Ovary (tissue), 9 donors: Measurements from ENCODE around the gene MDH2. TPM values are rescaled to one million over a fixed set of nuclear protein-coding genes. Genes with fewer than 3 reads are reported as not detected.
A peak's percentile ranks its signal among the peaks of the same experiment; 100 is the strongest.
"Not testable (repeated sequence)": the region's sequence is repeated elsewhere in the genome, so short reads cannot be mapped to it uniquely, and the experiment has no call there.

ENCODE experiments used
- DNase-seq, 5 donors: peaks; one replicate each; pipeline ENCODE4 v3.0.0-alpha.2; 2019 to 2020
- H3K27ac ChIP-seq, 2 donors: fragments of 200-600 bp; one replicate each; pipeline versions ENCODE4 v1.5.1 to v1.8.0; 2019 to 2022
- H3K27me3 ChIP-seq: fragments of 200-600 bp; one replicate; pipeline ENCODE4 v1.8.0; 2022
- H3K36me3 ChIP-seq: fragments of 200-600 bp; sonication (generic); one replicate; pipeline ENCODE4 v1.5.1; 2019
- H3K4me1 ChIP-seq: one replicate; pipeline ENCODE4 v1.8.1; 2013; ENCODE audit warnings: mild to moderate bottlenecking, moderate library complexity; ENCODE audit not compliant: insufficient read depth
- H3K4me3 ChIP-seq: fragments of 200-600 bp; sonication (generic); one replicate; pipeline ENCODE4 v1.5.1; 2017
- H3K9me3 ChIP-seq, 2 donors: fragments of 200-600 bp in 1 of 2; sonication (generic) in 1 of 2; one replicate each; pipeline versions ENCODE4 v1.5.1 to v1.8.1; 2013 to 2019; ENCODE audit warnings: mild to moderate bottlenecking in 1 of 2, moderate library complexity in 1 of 2
- EP300 ChIP-seq: sonication (generic); formaldehyde crosslinking; IDR thresholded peaks from one replicate; pipeline ENCODE4 v1.6.1; 2017; ENCODE audit warnings: antibody characterized with exemption
- POLR2A ChIP-seq: fragments of 450-650 bp; IDR thresholded peaks from one replicate; pipeline ENCODE4 v1.6.1; 2017; ENCODE audit warnings: antibody characterized with exemption, mild to moderate bottlenecking, moderate library complexity
- WGBS, 3 donors: extraction: QIAGEN DNeasy Blood & Tissue Kit in 1 of 3; methylation state at CpG; one replicate each; pipeline versions ENCODE4 v1.1.5 to v1.1.7; 2013 to 2017; 5-methylcytosine and 5-hydroxymethylcytosine counted together
- intact Hi-C, 4 donors: fragments of 100-400 bp; cut with DNase I; formaldehyde crosslinking; loops; one replicate each; pipeline versions ENCODE4 v1.11.0 to v1.15.1; 2022 to 2023
- polyA plus RNA-seq, 2 donors: library from polyadenylated mRNA; stranded (reverse); fragments of 200-250 nt in 1 of 2; fragments of 350-450 nt in 1 of 2; fragmentation: Illumina TruSeq in 1 of 2; extraction: RNeasy Lipid Tissue Mini Kit (QIAGEN cat#74804) in 1 of 2; gene quantifications; one replicate each; pipeline ENCODE4 v1.2.3, GENCODE V29; 2013 to 2014
- small RNA-seq: library from RNA; depleted of rRNA; stranded (forward); fragments of <200 nt; gene quantifications from one replicate; pipeline ENCODE3, GENCODE V24; 2016
- total RNA-seq, 7 donors: library from RNA; depleted of rRNA in 2 of 7; stranded (reverse); fragments of >200 nt in 2 of 7; fragmentation: NEBNext Ultra II Directional in 3 of 7; extraction: Animal tissue kit (Norgen Biotek cat#: 25700) in 3 of 7; gene quantifications; one replicate each; pipeline versions ENCODE4 v1.1.0 to v1.2.4, GENCODE V29; 2016 to 2023
- TF ChIP-seq, protein P1 (sequence below), 3 donors: fragments of 450-650 bp in 2 of 3; fragments of 200-600 bp in 1 of 3; IDR thresholded peaks; one replicate each; pipeline versions ENCODE4 v1.5.1 to v1.8.0; 2016 to 2022; ENCODE audit warnings: antibody characterized with exemption in 3 of 3, mild to moderate bottlenecking in 1 of 3
- donor health status: DM: no; HTN: no; CAD: no; lungs with moderate emphysema.
- donor health status: DM: no; HTN: no; CAD: no.
- donor health status: Bipolar disorder and iron deficiency.
- donor health status: DM: yes; HTN: yes; CAD: no.
- donor health status: DM: no; HTN: no; CAD: no.
- donor health status: DM: yes; HTN: yes; CAD: no.

MDH2 gene
- total and polyA plus RNA-seq, 9 donors: 38.4 to 124 (median 94.9) TPM

DNA sequence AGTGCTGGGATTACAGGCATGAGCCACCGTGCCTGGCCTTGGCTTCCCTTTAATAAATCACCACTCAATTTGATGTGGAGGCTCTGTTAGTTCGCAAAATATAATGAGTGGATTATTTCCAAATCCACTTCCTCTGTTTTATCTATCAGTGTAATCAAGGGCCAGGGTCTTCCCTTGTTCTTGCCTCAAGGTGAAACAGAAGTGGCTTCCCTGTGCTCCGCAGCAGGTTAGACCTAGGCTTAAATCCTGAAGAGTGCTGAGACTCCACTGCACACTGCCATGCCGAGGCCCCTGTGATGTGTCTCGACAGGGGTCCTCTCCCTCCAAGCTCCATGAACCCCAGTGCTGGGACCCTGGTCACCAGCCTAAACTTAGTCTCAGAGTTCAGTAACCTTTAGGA, 59.0 kb downstream of the MDH2 start:
- 78 to 85% (median 85%) methylated on average over 5 of the region's 5 CpGs for WGBS, 3 donors
- H3K27me3 ChIP-seq: no peaks in the 10 kb centered on the region
- H3K27ac ChIP-seq: no peak overlapping the region
- no peak for DNase-seq
- intact Hi-C loops: no loop called here
- no peak for TF ChIP-seq POLR2A
- no peak for TF ChIP-seq EP300
- TF ChIP-seq, protein P1, sequence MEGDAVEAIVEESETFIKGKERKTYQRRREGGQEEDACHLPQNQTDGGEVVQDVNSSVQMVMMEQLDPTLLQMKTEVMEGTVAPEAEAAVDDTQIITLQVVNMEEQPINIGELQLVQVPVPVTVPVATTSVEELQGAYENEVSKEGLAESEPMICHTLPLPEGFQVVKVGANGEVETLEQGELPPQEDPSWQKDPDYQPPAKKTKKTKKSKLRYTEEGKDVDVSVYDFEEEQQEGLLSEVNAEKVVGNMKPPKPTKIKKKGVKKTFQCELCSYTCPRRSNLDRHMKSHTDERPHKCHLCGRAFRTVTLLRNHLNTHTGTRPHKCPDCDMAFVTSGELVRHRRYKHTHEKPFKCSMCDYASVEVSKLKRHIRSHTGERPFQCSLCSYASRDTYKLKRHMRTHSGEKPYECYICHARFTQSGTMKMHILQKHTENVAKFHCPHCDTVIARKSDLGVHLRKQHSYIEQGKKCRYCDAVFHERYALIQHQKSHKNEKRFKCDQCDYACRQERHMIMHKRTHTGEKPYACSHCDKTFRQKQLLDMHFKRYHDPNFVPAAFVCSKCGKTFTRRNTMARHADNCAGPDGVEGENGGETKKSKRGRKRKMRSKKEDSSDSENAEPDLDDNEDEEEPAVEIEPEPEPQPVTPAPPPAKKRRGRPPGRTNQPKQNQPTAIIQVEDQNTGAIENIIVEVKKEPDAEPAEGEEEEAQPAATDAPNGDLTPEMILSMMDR (IDR thresholded peaks at IDR 0.05): no peak
- H3K9me3 ChIP-seq: no peaks in the 10 kb centered on the region
- H3K36me3 ChIP-seq: no peaks in the 10 kb centered on the region
- H3K4me3 ChIP-seq: no peak overlapping the region
- peaks cover 2% of the 10 kb centered on the region for H3K4me1 ChIP-seq

GRCh38 chr7:76108540-76109233, 60.8 kb downstream of the MDH2 start:
- H3K9me3 ChIP-seq: no peaks in the 10 kb centered on the region
- H3K27me3 ChIP-seq: no peaks in the 10 kb centered on the region
- DNase-seq: peak; percentile 32 to 55 (median 45)
- H3K36me3 ChIP-seq: no peaks in the 10 kb centered on the region
- intact Hi-C loops: no loop called here
- TF ChIP-seq POLR2A (no peak), EP300 (no peak)
- TF ChIP-seq, protein P1 (IDR thresholded peaks at IDR 0.05): no peak
- H3K4me3 ChIP-seq: no peak overlapping the region
- H3K27ac ChIP-seq: peak overlapping the region in 1 of 2 donors; percentile 64
- H3K4me1 ChIP-seq: peaks cover 2% of the 10 kb centered on the region
- WGBS, 3 donors: 25 to 35% (median 30%) methylated on average over 11 of the region's 11 CpGs

DNA sequence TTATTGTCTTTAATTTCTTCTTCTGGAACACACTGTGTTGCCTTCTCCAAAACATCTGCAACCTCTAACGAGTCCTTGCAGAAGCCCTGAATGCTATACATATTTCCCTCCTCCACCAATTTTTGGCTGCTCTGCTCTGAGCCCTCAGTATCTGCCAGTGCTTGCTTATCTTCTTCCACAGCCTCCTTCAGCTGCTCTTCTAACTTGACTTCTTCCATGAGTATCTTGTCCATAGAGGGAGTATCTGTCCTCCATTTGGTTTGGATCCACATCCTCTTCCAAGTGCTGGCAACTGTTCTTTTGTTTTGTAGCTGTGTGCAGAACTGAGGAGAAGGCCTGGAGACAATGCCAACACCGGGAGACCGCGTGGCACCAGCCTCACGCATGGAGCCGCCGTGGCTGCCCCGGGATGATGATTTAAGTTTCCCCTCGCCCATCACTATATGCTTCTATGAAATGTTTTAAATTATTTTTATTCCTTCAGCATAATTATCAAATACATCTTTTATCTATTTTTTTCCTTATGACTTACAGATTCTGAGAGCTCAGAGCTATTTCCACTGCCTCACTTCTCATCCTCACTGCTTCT, 65.2 kb downstream of the MDH2 start:
- intact Hi-C loops, H3K36me3 ChIP-seq, H3K9me3 ChIP-seq, H3K4me3 ChIP-seq, H3K27ac ChIP-seq, H3K4me1 ChIP-seq, H3K27me3 ChIP-seq, DNase-seq: not testable (repeated sequence)
- 68 to 73% (median 72%) methylated on average over 9 of the region's 9 CpGs for WGBS, 3 donors

DNA sequence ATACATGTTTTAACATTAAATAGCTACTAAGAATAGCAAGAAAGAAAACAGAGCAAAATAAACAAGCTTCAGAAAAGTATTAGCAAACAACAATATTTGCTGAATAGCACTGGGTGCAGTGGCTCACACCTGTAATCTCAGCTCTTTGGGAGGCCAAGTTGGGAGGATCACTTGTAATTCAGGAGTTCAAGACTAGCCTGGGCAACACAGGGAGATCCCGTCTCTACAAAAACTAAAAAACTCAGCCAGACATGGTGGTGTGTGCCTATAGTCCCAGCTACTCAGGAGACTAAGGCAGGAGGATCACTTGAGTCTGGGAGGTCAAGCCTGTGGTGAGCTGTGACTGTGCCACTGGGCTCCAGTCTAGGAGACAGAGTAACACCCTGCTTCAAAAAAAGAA, 66.8 kb downstream of the MDH2 start:
- not testable (repeated sequence) for H3K4me3 ChIP-seq

More for the DNA sequence above, 66.8 kb downstream of the MDH2 start:
- H3K4me1 ChIP-seq, DNase-seq, intact Hi-C loops, H3K27me3 ChIP-seq, H3K27ac ChIP-seq, H3K9me3 ChIP-seq, H3K36me3 ChIP-seq: not testable (repeated sequence)
- WGBS, 3 donors: 92 to 95% (median 92%) methylated on average over 1 of the region's 1 CpG

Small RNA genes within 50 kb of the gene (small RNA-seq; reads per million reads assigned to genes)
- gene RNU6-863P: not detected

Other genes starting within 250 kb of the MDH2 start
- gene CCL24, start 234.3 kb upstream of the MDH2 start, total RNA-seq: under 1 TPM in 1 of 7 donors, not detected in 6; 0.45 TPM
- gene CCL24, start 234.3 kb upstream of the MDH2 start, polyA plus RNA-seq: 1 to 10 TPM in 1 of 2 donors, under 1 TPM in 1; 0.48 to 1.1 TPM
- gene RHBDD2, start 169.1 kb upstream of the MDH2 start, total RNA-seq: 10 to 100 TPM; 26.6 to 83.2 (median 68.5) TPM
- 10 to 100 TPM; 78.9 to 99.3 TPM for gene RHBDD2, start 169.1 kb upstream of the MDH2 start, polyA plus RNA-seq
- gene POR, start 133.0 kb upstream of the MDH2 start, total RNA-seq: 100 to 1,000 TPM in 6 of 7 donors, 10 to 100 TPM in 1; 91.2 to 191 (median 148) TPM
- gene POR, start 133.0 kb upstream of the MDH2 start, polyA plus RNA-seq: 100 to 1,000 TPM in 1 of 2 donors, 10 to 100 TPM in 1; 71.8 to 144 TPM
- 100 to 1,000 TPM in 3 of 7 donors, 10 to 100 TPM in 4; 44.4 to 140 (median 89.5) TPM for gene TMEM120A, start 53.5 kb upstream of the MDH2 start, total RNA-seq
- 100 to 1,000 TPM; 114 to 170 TPM for gene TMEM120A, start 53.5 kb upstream of the MDH2 start, polyA plus RNA-seq
- 10 to 100 TPM; 15.7 to 37.4 (median 26.5) TPM for gene STYXL1, start 106 bp upstream of the MDH2 start, total RNA-seq
- 10 to 100 TPM; 32.0 to 39.9 TPM for gene STYXL1, start 106 bp upstream of the MDH2 start, polyA plus RNA-seq
- gene SRRM3, start 153.8 kb downstream of the MDH2 start, total RNA-seq: 10 to 100 TPM in 2 of 7 donors, 1 to 10 TPM in 5; 4.4 to 13.4 (median 6.6) TPM
- 1 to 10 TPM; 2.0 to 3.0 TPM for gene SRRM3, start 153.8 kb downstream of the MDH2 start, polyA plus RNA-seq